22Rv1 (cell line): ENCODE measurements around the gene BCL11A.

Experiments used
- CTCF ChIP-seq: fragments of 450-650 bp; IDR thresholded peaks from 2 replicates; pipeline ENCODE4 v1.5.1; 2017; ENCODE audit warnings: mild to moderate bottlenecking
- ZFX ChIP-seq: fragments of 450-650 bp; IDR thresholded peaks from 2 replicates; pipeline ENCODE4 v1.6.1; 2017; ENCODE audit warnings: antibody characterized with exemption, borderline replicate concordance

- no peak for TF ChIP-seq CTCF
- no peak for TF ChIP-seq ZFX
Observed at GRCh38 chr2:60598271-60598670, 44.8 kb upstream of the BCL11A start.
